Measurements from ENCODE around the gene GPR161. TPM values are rescaled to one million over a fixed set of nuclear protein-coding genes. Genes with fewer than 3 reads are reported as not detected.

The GPR161 gene
- total and polyA plus RNA-seq, 2 donors (not counting 1 experiment from before 2014, with no cell fraction given): 10.2 to 18.7 TPM

GRCh38 chr1:168104535-168104934, 32.2 kb downstream of the GPR161 start:
- H3K4me1 ChIP-seq (ENCODE audit: control insufficient read depth, extremely low read depth, insufficient read depth, low read length): no peaks in the 10 kb centered on the region
- H3K27ac ChIP-seq (ENCODE audit: insufficient read depth, low read length): no peak overlapping the region
- peaks cover 5% of the 10 kb centered on the region for H3K36me3 ChIP-seq (ENCODE audit: control insufficient read depth, insufficient read depth, low read length)
- DNase-seq (ENCODE audit: low read depth in 2 of 2): no peak
- no peak for TF ChIP-seq EZH2 (IDR thresholded peaks at IDR 0.05; ENCODE audit: low read length, missing control alignments)
- no peak for TF ChIP-seq CTCF (conservative IDR thresholded peaks at IDR 0.05 in 1 of 2, IDR thresholded peaks at IDR 0.05 in 1 of 2; ENCODE audit: low read depth in 1 of 2, low read length in 2 of 2)
- no peaks in the 10 kb centered on the region for H3K27me3 ChIP-seq (ENCODE audit: control insufficient read depth, insufficient read depth, low read length)
- H3K9me3 ChIP-seq (ENCODE audit: control insufficient read depth, insufficient read depth, low read depth, low read length): no peaks in the 10 kb centered on the region
- H3K79me2 ChIP-seq (ENCODE audit: control insufficient read depth, insufficient read depth, low read length): no peaks in the 10 kb centered on the region
- H3K4me3 ChIP-seq (replicated peaks in 1 of 4; ENCODE audit: control extremely low read depth in 1 of 4, insufficient read depth in 1 of 4, low read depth in 3 of 4, low read length in 4 of 4): no peak overlapping the region
- no peak overlapping the region for H3K4me2 ChIP-seq (ENCODE audit: extremely low read depth, insufficient read depth, low read length)
- H2AFZ ChIP-seq (ENCODE audit: low read length): no peak overlapping the region
- no peak overlapping the region for H3K9ac ChIP-seq (ENCODE audit: insufficient read depth, low read length)
- H4K20me1 ChIP-seq (ENCODE audit: control insufficient read depth, extremely low read depth, insufficient read depth, low read length): no peaks in the 10 kb centered on the region

- TF ChIP-seq EZH2 (IDR thresholded peaks at IDR 0.05; ENCODE audit: low read length, missing control alignments) (no peak), CTCF (conservative IDR thresholded peaks at IDR 0.05 in 1 of 2, IDR thresholded peaks at IDR 0.05 in 1 of 2; ENCODE audit: low read depth in 1 of 2, low read length in 2 of 2) (no peak)
- Histone ChIP-seq H4K20me1 (ENCODE audit: control insufficient read depth, extremely low read depth, insufficient read depth, low read length) (no peaks in the 10 kb centered on the region), H3K4me2 (ENCODE audit: extremely low read depth, insufficient read depth, low read length) (no peak overlapping the region), H3K79me2 (ENCODE audit: control insufficient read depth, insufficient read depth, low read length) (no peaks in the 10 kb centered on the region), H3K27ac (ENCODE audit: insufficient read depth, low read length) (no peak overlapping the region), H3K9me3 (ENCODE audit: control insufficient read depth, insufficient read depth, low read depth, low read length) (no peaks in the 10 kb centered on the region), H3K4me1 (ENCODE audit: control insufficient read depth, extremely low read depth, insufficient read depth, low read length) (no peaks in the 10 kb centered on the region), H3K27me3 (ENCODE audit: control insufficient read depth, insufficient read depth, low read length) (no peaks in the 10 kb centered on the region), H2AFZ (ENCODE audit: low read length) (no peak overlapping the region), H3K36me3 (ENCODE audit: control insufficient read depth, insufficient read depth, low read length) (peaks cover 5% of the 10 kb centered on the region), H3K9ac (ENCODE audit: insufficient read depth, low read length) (no peak overlapping the region), H3K4me3 (replicated peaks in 1 of 4; ENCODE audit: control extremely low read depth in 1 of 4, insufficient read depth in 1 of 4, low read depth in 3 of 4, low read length in 4 of 4) (no peak overlapping the region)
- DNase-seq (ENCODE audit: low read depth in 2 of 2): no peak
Observed at GRCh38 chr1:168102487-168102886, 34.2 kb downstream of the GPR161 start.

- no peaks in the 10 kb centered on the region for H3K9me3 ChIP-seq (ENCODE audit: control insufficient read depth, insufficient read depth, low read depth, low read length)
Observed at GRCh38 chr1:168101336-168101735, 35.4 kb downstream of the GPR161 start.

More at GRCh38 chr1:168101336-168101735, 35.4 kb downstream of the GPR161 start:
- Histone ChIP-seq H4K20me1 (ENCODE audit: control insufficient read depth, extremely low read depth, insufficient read depth, low read length) (no peaks in the 10 kb centered on the region), H2AFZ (ENCODE audit: low read length) (no peak overlapping the region), H3K4me3 (replicated peaks in 1 of 4; ENCODE audit: control extremely low read depth in 1 of 4, insufficient read depth in 1 of 4, low read depth in 3 of 4, low read length in 4 of 4) (no peak overlapping the region), H3K4me2 (ENCODE audit: extremely low read depth, insufficient read depth, low read length) (no peak overlapping the region), H3K9ac (ENCODE audit: insufficient read depth, low read length) (no peak overlapping the region), H3K4me1 (ENCODE audit: control insufficient read depth, extremely low read depth, insufficient read depth, low read length) (no peaks in the 10 kb centered on the region), H3K36me3 (ENCODE audit: control insufficient read depth, insufficient read depth, low read length) (peaks cover 5% of the 10 kb centered on the region), H3K27me3 (ENCODE audit: control insufficient read depth, insufficient read depth, low read length) (no peaks in the 10 kb centered on the region), H3K79me2 (ENCODE audit: control insufficient read depth, insufficient read depth, low read length) (no peaks in the 10 kb centered on the region), H3K27ac (ENCODE audit: insufficient read depth, low read length) (no peak overlapping the region)
- TF ChIP-seq CTCF (conservative IDR thresholded peaks at IDR 0.05 in 1 of 2, IDR thresholded peaks at IDR 0.05 in 1 of 2; ENCODE audit: low read depth in 1 of 2, low read length in 2 of 2) (no peak), EZH2 (IDR thresholded peaks at IDR 0.05; ENCODE audit: low read length, missing control alignments) (no peak)
- no peak for DNase-seq (ENCODE audit: low read depth in 2 of 2)
